Stimulated activated CD4-positive, alpha-beta T cell treated with anti-CD3 and anti-CD28 coated beads, Interleukin-12 subunit alpha, Interleukin-12 subunit beta, amount 100 ng/mL, for 24 hours (primary cell): ENCODE results near the gene SMIM27.

Experiments used
- DNase-seq, 2 experiments: peaks; one replicate each; pipeline ENCODE4 v3.0.0-alpha.2; 2020; ENCODE audit warnings: low read depth in 2 of 2

SMIM27 gene

GRCh38 chr9:32554591-32554990, 2.5 kb downstream of the SMIM27 start:
- DNase-seq, result no peak

- no peak for DNase-seq
These were observed 6.3 kb downstream of the SMIM27 start for GRCh38 chr9:32558408-32558934.

DNA sequence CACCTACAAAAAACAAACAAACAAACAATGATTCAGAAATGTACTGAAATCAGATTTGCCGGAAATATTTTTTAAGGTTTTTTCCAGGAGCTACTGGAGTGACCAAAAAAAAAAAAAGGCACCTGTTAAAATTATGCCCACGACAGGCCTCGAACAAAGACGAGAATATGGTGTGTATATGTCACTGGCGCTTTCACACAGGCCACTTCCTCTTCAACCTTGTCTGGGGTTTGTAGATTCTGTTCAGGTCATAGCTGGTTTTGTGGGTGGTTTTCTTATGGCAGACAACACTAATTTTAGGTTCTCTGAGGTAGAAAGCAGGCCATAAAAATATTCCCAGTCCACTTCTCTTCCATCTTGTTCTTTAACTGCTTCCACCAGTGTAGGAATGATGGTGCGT, 13.8 kb downstream of the SMIM27 start:
- no peak for DNase-seq

DNA sequence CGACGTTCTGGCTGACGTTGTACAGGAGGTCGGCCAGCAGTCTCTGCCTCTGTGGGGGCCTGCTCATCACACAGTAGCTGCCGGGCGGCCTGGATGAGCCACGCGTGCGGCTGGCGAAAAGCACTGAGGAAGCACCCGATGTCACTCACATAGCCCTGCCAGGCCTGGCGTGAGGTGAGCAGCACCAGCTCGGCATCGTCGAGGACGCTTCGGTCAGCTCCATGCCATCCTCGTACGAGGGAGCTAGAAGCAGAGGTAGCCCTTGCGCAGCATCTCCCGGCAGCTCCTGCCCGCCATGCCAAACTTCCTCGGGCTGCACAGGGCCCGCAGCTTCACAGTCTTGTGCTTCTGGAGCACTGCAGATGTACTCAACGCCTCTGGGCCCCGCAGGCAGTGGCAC, 14.6 kb downstream of the SMIM27 start:
- no peak for DNase-seq

GRCh38 chr9:32570262-32570661, 18.1 kb downstream of the SMIM27 start:
- DNase-seq, result no peak

DNA sequence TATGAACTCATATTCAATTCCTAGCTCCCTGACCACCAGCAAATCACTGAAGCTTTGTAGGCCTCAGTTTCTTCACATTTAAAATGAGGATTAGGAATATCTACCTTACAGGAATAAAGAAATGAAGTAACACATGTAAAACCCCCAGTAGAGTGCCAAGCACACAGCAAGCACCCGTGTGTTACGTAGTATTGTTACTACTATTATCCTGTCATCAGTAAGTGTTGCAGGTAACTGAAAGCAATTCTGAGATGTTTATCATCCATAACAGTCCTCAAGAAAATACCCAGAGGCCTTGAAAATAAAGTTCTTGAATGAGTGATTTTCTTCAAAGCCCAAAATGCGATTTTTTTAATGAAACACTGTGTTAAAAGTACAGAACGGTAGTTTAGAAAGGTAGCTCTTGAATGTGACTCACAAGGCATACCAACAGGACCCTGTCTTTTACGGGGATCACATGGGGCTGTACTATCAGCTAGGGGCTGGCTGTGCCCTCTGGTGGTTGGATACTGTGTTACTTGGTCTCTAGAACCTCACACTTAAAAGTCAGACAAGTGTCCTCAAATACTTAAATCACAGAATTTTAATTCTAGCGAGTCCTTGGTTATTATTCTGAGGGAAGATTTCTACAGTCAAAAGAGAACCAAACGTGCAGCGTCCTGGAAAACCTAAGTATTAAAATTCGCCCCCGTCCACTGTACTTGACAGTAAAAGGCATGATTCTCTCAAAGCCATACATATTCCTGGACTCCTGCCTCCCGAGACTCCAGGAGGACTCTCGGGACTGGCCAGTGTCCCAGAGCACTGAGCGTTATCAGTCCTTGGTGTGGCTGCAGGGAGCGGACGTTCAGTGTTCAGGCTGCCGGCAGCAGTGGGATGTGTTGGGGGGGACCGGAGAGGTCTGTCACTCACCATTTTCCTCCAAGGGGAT, 20.1 kb downstream of the SMIM27 start:
- DNase-seq, result peak; percentile 40 to 55

- peak; percentile 91 to 96 for DNase-seq
These were observed 20.9 kb downstream of the SMIM27 start, which contains the start of gene NDUFB6 for GRCh38 chr9:32572900-32573523. Gene NDUFB6, minus strand, starts transcription at chr9:32573159. Its CDS starts 99 bp downstream, at chr9:32573060.

DNA sequence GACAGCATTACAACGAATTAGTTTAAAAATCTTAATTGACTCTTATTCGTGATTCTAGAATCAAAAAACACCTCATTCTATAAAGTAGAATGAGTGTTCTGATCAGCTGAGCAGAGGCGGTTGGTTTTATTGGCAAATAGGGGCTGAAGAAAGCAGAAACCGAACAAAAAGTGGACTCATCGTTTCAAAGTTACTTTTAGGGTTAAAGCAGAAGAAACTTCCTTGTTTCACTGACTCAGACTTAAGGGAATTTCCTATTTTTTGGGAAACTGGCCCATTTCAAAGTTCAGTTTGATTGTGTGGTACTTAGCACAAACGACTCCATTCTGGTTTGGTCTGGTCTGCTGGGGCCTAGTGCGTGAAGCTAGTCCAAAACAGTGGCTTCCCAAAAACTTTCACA, 21.7 kb downstream of the SMIM27 start:
- DNase-seq, result no peak

- DNase-seq, result no peak
These were observed 22.7 kb downstream of the SMIM27 start for GRCh38 chr9:32574858-32575257.

- no peak for DNase-seq
These were observed 25.2 kb downstream of the SMIM27 start for GRCh38 chr9:32577316-32577715.

DNA sequence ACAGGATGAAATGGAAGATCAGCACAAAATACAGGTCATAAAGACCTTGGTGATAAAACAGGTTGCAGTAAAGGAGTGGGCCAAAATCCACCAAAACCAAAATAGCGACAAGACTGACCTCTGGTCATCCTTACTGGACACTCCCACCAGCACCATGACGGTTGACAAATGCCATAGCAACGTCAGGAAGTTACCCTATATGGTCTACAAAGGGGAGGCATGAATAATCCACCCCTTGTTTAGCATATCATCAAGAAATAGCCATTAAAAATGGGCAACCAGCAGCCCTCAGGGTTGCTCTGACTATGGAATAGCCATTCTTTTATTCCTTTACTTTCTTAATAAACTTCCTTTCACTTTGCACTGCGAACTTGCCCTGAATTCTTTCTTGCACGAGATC, 26.8 kb downstream of the SMIM27 start:
- no peak for DNase-seq

GRCh38 chr9:32579706-32580331, 27.7 kb downstream of the SMIM27 start:
- peak; percentile 56 to 75 for DNase-seq

DNA sequence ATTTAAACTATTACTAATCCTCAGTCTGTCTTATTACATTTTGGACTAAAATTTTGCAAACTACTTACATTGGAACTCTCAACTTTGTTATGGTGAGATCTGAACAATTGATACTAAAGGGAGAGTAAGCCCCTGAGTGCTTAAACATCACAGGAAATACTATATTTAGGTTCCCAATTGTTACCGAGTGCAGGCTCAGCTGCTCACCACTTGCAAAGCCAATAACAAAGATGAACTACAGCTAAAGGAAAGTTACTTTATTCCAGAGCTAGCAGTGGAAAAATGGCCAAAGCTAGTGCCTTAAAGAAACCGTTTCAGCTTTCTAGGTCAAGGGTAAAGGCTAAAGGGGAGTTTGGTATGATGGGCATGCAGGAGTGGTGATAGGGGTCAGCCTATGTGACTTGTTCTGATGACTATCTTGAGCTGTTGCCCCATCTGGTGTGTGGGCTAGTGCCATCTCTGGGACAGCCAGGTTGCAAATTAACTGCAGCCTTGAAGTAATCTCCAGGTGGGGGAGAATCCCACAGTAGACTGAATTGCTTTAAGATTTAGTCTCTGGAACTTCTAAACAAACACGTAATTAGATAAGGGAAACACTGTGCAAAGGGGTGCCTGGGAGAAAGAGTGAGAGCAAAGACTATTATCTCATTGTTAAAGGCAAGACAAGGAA, 28.6 kb downstream of the SMIM27 start:
- DNase-seq, result no peak

DNA sequence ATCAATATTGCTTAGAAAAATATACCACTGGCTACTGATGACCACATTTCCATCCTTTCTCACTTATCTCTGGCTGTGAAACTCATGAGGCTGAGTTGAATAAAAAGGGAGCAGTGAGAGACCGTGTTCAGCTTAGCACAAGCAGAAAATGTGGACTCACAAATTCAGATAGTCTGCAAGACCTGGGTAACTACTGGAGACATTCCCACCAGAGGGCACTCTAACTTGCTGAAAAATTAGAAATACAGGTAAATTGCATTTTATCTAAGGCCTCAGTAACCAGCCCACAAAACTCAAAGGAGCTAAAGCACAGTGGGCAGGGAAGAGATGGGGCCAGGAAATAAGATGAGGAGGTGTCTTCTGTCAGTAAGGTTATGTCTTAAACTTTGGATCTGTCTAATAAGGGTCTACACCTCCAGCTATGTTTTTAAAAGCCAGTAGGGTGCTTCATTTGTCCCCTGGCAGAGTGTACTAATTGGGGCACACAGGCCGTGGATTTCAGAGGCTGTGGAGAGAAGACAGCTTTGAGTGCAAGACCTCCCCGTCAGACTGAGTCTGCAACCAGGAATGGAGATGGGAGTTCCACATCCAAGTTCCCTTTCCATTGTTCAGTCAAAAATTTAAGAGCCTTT, 29.5 kb downstream of the SMIM27 start:
- DNase-seq, result no peak

GRCh38 chr9:32584784-32585183, 32.7 kb downstream of the SMIM27 start:
- no peak for DNase-seq

GRCh38 chr9:32587901-32588300, 35.8 kb downstream of the SMIM27 start:
- no peak for DNase-seq

DNA sequence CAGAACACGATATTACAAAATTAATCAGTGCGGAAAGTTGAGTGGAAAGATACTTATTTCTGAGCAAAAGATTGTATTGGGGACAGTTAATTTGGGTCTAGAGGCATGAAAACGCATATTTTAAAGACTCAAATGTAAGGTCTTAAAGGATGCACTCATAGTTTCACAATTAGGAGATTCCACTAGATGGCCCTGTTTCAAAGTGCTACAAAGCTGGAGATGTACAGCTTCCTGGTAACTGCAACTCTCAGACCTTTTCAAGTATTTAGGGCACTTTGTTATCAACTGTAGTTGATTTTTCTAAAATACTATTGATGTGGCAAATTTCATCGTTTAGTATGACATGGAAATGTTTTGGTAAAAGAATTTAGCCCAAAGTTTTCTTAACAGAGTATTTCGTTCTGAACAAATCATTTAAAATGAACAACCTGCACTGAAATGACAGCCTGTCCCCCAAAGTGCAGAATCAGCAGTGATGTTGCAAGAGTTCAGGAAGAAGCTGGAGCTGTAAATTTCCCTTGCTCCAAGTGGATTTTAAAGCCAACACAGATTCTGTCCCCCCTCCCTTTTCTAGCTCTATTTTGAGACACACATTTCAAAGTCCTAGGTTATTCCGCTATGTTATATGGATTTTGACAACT, 37.1 kb downstream of the SMIM27 start:
- no peak for DNase-seq

- DNase-seq, result no peak
These were observed 38.3 kb downstream of the SMIM27 start for GRCh38 chr9:32590476-32590875.

DNA sequence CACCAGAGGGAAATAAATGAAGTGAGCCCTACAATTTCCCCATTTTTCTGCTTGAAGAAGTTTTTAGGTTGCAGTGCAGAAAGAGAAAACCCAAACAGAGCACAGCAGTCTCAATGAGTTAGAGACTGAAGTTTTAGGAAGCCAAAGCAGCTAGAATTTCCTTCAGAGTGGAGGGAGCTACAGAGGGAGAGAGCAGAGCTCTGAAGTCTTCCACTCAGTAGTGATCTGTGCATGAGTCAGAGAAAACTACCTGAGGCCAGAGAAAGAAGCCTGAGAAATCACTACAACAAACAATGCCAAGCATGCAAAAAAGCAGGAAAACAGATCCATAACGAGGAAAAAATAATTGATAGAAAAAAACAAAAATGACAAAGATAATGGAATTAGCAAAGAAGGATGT, 38.8 kb downstream of the SMIM27 start:
- no peak for DNase-seq

DNA sequence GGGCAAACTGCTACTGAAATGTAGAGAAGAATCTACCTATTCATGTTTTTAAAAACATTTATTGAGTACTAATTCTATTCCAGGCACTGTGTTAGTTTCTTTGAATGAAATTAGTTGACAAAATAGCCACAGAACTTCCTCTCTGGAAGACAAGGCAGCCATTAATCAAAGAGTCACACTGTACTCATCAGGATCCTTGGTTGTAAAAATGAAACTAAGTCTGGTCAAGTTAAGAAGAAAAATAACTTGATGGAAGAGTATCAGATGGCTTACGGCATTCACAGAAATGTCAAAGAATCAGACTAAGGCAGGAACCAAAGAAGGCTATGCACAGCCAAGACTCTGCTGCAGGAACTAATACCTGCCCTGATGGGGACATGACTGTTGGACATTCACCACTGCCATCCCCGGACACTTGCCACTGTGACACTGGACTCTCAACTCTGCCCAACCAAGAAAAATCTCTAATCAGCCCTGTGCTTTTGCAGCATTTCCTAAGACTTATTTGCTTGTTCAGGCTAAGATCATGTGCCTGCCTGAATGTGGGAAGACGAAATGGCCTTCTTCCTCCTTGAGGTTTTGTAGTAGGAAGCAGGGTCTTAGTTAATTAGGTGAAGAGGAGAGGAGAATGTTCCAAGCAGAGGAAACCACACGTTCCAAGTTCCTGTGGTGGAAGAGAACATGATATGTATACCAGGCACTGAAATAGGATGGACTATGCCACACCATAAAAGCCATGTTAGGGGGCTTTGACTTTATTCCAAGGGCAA, 44.2 kb downstream of the SMIM27 start:
- no peak for DNase-seq
